SJSA1 (cell line): ENCODE results near the gene TMPRSS7. TPM values are rescaled to one million over a fixed set of nuclear protein-coding genes. Genes with fewer than 3 reads are reported as not detected.
"Not testable (repeated sequence)": the region's sequence is repeated elsewhere in the genome, so short reads cannot be mapped to it uniquely, and the experiment has no call there.

ENCODE experiments used
- DNase-seq, 2 experiments: peaks; one replicate each; pipeline ENCODE4 v3.0.0-alpha.2; 2015 to 2020; ENCODE audit warnings: low spot score in 2 of 2, low read depth in 1 of 2
- H3K27ac ChIP-seq: fragments of 250-450 bp; sonication (Bioruptor Pico); 2 replicates; pipeline ENCODE4 v1.5.1; 2020; ENCODE audit warnings: mild to moderate bottlenecking, moderate library complexity
- H3K27me3 ChIP-seq: fragments of 250-450 bp; sonication (Bioruptor Pico); replicated peaks from 2 replicates; pipeline ENCODE4 v1.5.1; 2020; ENCODE audit warnings: mild to moderate bottlenecking, moderate library complexity
- H3K36me3 ChIP-seq: fragments of 250-450 bp; sonication (Bioruptor Pico); 2 replicates; pipeline ENCODE4 v1.5.1; 2020; ENCODE audit warnings: mild to moderate bottlenecking
- H3K4me1 ChIP-seq: fragments of 250-450 bp; sonication (Bioruptor Pico); replicated peaks from 2 replicates; pipeline ENCODE4 v1.6.1; 2021; ENCODE audit warnings: mild to moderate bottlenecking
- H3K4me3 ChIP-seq: fragments of 250-450 bp; sonication (Bioruptor Pico); 2 replicates; pipeline ENCODE4 v1.5.1; 2020; ENCODE audit warnings: mild to moderate bottlenecking
- H3K9me3 ChIP-seq: fragments of 250-450 bp; sonication (Bioruptor Pico); replicated peaks from 2 replicates; pipeline ENCODE4 v1.5.1; 2020; ENCODE audit warnings: mild to moderate bottlenecking
- total RNA-seq: library from RNA; depleted of rRNA; stranded (reverse); fragments of >200 nt; shearing (Covaris generic); gene quantifications from 2 replicates; pipeline ENCODE4 v1.2.3, GENCODE V29; 2014

Gene TMPRSS7
- total RNA-seq, 1 experiment from 2014 or later = not detected

DNA sequence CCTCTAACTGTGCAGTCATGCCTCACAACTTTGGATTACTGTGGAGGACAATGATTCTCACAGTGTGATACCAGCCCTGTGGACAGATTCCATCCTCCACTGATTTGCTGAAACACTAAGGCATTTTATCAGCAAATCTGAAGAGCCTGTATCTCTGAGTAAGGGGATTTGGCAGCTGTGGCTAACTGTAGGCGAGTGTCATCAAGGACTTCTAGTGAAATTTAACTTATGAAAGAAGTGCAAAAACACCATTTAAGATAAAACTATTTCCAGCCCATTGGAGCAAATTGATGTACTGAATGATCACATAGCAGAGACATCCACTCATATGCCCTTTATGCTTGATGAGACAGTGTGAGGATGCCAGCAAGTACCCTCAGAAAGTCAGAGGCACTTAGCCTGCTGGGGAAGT is 13.9 kb upstream of the TMPRSS7 start:
- Histone ChIP-seq H3K27ac (no peak overlapping the region), H3K27me3 (no peaks in the 10 kb centered on the region), H3K9me3 (no peaks in the 10 kb centered on the region), H3K4me1 (no peaks in the 10 kb centered on the region), H3K36me3 (no peaks in the 10 kb centered on the region), H3K4me3 (no peak overlapping the region)
- DNase-seq = no peak

DNA sequence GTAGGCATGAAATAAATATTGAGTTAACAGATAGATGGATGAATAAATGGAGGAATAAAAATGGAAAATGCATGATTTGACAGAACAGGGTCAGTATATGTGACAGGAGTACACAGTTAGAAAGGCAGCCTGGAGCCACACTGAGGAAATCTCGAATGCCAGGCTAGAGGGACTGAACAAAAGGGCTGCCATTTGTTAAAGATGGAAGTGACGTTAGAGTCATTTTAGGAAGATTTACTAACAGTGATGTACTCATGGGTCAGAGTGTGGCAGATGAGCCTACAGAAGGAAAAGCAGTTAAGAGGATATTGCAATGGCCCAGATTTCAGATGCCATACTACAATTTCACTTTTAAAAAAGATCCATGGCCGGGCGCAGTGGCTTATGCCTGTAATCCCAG is 7.4 kb upstream of the TMPRSS7 start:
- DNase-seq = no peak
- no peaks in the 10 kb centered on the region for H3K36me3 ChIP-seq
- no peak overlapping the region for H3K4me3 ChIP-seq

DNA sequence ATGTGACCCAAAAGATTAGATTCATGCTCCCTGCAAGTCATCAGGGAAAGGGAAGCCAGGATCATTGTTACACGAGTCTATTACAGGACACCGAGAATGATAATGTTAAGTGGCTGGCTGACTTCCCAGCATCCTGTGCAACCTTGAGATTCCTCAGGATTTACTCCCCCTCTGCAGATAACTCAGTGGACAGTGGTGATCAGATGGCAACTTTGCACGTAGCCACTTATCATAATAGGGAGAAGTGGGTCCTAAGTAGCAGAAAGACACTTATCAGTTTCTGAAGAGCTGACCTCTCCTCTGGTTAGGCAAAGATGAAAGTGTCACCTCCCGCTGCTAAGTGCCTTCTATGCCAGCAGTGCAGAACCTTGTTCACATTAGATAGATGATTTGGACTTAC is 6.7 kb upstream of the TMPRSS7 start:
- no peak overlapping the region for H3K27ac ChIP-seq
- no peak overlapping the region for H3K4me3 ChIP-seq
- H3K4me1 ChIP-seq = no peaks in the 10 kb centered on the region
- no peaks in the 10 kb centered on the region for H3K27me3 ChIP-seq
- no peaks in the 10 kb centered on the region for H3K9me3 ChIP-seq
- DNase-seq = no peak
- H3K36me3 ChIP-seq = no peaks in the 10 kb centered on the region

More for the DNA sequence above, 7.4 kb upstream of the TMPRSS7 start:
- Histone ChIP-seq H3K27ac (no peak overlapping the region), H3K4me1 (no peaks in the 10 kb centered on the region), H3K27me3 (no peaks in the 10 kb centered on the region), H3K9me3 (no peaks in the 10 kb centered on the region)

DNA sequence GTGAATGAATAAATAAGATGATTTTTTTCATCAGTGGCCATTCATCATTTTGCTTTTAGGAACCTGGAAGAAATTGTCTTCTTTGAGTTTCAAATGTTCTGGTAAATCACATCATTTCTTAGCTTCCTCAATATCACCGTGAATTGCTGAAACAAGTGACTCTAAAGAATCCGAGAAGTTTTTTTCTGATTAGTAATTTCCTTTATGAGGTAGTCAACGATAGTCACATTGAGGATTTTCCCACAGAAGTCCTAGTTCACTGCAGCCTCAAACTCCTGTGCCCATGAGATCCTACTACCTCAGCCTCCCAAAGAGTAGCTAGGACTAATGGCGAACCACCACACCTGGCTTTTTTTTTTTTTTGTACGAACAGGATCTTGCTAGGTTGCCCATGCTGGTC is 3.6 kb upstream of the TMPRSS7 start:
- DNase-seq = no peak
- H3K4me1 ChIP-seq = no peaks in the 10 kb centered on the region
- no peaks in the 10 kb centered on the region for H3K9me3 ChIP-seq
- no peak overlapping the region for H3K27ac ChIP-seq
- H3K27me3 ChIP-seq = no peaks in the 10 kb centered on the region
- no peak overlapping the region for H3K4me3 ChIP-seq
- no peaks in the 10 kb centered on the region for H3K36me3 ChIP-seq

DNA sequence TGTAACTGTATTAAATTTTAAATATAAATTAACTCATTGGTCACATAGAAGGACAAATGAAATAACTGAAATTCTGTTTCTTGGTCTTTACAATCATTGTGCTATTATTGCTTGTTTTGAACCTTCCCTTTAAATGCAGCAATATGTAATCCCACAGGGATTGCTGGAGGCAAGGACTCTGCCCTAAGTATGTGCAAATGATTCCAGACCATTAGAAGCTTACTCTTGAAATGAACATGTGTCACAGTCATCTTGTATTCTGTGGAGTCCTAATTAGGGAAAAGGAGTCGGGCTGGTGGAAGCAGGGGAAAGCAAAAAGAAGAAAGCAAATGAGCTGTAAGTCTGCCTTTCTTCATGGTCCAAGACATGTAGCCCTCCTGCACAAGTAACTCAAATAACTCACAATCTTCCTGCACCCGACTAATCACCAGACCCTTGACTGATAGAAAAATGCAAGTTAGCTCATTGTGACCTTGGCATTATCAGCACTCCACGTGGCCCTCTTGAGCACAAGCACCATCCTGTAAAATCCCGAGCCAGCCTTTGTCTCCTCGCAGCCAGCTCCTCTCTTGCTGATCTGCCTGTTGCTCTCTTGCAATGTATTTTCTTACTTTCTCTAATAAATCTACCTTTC is 2.3 kb upstream of the TMPRSS7 start:
- H3K4me1 ChIP-seq = no peaks in the 10 kb centered on the region
- DNase-seq = no peak
- no peaks in the 10 kb centered on the region for H3K36me3 ChIP-seq
- no peak overlapping the region for H3K4me3 ChIP-seq
- H3K27me3 ChIP-seq = no peaks in the 10 kb centered on the region
- H3K9me3 ChIP-seq = no peaks in the 10 kb centered on the region
- no peak overlapping the region for H3K27ac ChIP-seq

DNA sequence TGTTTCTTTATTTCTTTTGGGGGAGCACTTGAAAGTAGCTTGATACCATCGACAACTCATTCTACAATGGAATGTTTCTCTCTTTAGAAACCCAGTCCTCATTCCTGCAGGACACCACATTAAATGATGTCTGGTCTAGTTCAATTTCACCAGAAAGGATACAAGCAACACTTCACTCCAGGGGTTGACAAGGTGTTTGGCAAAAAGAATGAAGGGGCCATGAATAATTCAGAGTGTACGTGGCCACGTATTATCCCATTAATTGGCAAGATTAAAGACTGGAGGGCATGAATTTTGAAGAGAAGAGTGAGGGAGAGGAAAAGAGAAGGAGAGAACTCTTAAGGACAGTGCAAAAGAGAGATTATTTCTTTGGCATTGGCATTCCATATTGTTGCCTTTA is 705 bp downstream of the TMPRSS7 start:
- Histone ChIP-seq H3K4me1 (no peaks in the 10 kb centered on the region), H3K9me3 (no peaks in the 10 kb centered on the region), H3K36me3 (no peaks in the 10 kb centered on the region), H3K27me3 (no peaks in the 10 kb centered on the region), H3K4me3 (no peak overlapping the region), H3K27ac (no peak overlapping the region)
- no peak for DNase-seq

DNA sequence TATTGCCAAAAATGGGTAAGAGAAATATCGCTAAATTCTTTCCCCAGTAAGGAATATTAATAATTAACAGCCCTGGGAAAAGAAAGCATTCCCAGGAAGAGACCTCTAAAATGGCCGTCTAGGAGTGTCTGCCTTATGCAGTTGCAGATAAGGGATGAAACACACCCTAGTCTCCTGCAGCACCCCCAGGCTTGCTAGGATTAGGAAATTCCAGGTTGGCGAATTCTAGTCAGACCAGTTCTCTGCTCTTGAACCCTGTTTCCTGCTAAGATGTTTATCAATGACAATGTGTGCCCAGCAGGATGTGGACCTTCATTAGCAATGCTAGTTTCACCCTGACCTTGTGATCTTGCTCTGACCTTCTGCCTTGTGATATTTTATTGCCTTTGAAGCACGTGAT is 2.7 kb downstream of the TMPRSS7 start:
- not testable (repeated sequence) for H3K4me1 ChIP-seq, H3K36me3 ChIP-seq, H3K27me3 ChIP-seq, H3K9me3 ChIP-seq, DNase-seq, H3K27ac ChIP-seq, H3K4me3 ChIP-seq

DNA sequence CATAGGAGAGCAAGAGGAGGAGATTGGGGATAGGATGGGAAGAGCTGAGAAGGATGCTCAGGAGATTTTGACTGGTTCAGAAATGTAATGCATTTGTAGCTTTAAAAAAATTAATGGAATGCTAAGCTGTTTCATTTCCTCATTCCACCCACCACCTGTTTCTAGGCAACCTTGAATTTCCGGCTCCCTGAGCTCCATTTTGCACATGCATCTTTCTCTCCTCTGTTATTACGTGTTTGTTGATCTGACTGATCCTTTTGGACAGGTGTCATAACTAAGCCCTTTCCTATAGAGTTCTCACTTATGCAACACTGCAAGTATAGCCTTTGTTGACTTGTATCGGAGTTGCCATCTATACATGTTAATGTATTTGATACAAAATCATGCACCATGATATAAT is 4.3 kb downstream of the TMPRSS7 start:
- DNase-seq = no peak
- Histone ChIP-seq H3K36me3 (no peaks in the 10 kb centered on the region), H3K4me1 (peaks cover 1% of the 10 kb centered on the region; the same call in 1 of the 2 replicates), H3K4me3 (no peak overlapping the region), H3K9me3 (no peaks in the 10 kb centered on the region), H3K27me3 (no peaks in the 10 kb centered on the region), H3K27ac (no peak overlapping the region)

DNA sequence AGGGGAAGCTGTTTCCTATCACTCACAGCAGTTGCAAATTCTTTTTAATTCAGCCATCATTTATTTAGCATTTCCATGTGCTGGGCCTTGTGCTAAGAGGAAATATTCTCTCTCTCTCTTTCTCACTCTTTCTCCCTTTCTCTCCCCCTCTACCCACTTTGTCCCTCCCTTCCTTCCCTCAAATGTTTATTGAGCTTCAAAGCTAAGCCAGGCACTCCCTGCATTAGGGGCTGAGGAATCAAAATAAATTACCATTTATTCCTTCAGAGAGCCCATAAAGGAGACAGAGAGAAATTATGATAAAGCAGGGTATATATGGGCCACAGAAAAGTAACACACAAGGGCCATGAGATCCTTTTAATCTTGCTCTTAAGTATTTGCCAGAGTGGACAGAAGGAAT is 6.8 kb downstream of the TMPRSS7 start:
- H3K4me3 ChIP-seq = no peak overlapping the region
- no peaks in the 10 kb centered on the region for H3K27me3 ChIP-seq
- H3K4me1 ChIP-seq = peaks cover 6% of the 10 kb centered on the region; the same call in 1 of the 2 replicates
- no peak for DNase-seq
- H3K36me3 ChIP-seq = no peaks in the 10 kb centered on the region
- H3K27ac ChIP-seq = no peak overlapping the region
- no peaks in the 10 kb centered on the region for H3K9me3 ChIP-seq

DNA sequence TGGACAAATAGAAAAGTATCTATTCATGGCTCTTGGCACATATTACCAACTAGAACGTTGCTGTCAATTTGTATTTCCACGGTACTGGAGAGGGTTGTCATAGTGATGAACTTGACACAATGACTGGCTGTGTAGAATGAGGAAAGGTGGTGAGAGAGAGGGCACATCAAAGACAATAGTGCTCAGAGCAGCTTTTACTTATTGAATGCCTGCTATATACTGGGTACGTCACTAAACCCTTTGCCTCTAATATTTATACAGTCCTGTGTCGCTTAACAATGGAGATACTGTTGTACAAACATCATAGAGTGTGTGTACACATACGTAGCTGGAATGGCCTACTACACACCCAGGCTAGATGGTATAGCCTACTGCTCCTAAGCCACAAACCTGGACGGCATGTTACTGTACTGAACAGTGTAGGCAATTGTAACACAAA is 8.3 kb downstream of the TMPRSS7 start:
- DNase-seq = no peak
- Histone ChIP-seq H3K9me3 (no peaks in the 10 kb centered on the region), H3K27ac (no peak overlapping the region), H3K27me3 (no peaks in the 10 kb centered on the region), H3K4me3 (no peak overlapping the region), H3K36me3 (no peaks in the 10 kb centered on the region), H3K4me1 (peaks cover 6% of the 10 kb centered on the region; the same call in 1 of the 2 replicates)

DNA sequence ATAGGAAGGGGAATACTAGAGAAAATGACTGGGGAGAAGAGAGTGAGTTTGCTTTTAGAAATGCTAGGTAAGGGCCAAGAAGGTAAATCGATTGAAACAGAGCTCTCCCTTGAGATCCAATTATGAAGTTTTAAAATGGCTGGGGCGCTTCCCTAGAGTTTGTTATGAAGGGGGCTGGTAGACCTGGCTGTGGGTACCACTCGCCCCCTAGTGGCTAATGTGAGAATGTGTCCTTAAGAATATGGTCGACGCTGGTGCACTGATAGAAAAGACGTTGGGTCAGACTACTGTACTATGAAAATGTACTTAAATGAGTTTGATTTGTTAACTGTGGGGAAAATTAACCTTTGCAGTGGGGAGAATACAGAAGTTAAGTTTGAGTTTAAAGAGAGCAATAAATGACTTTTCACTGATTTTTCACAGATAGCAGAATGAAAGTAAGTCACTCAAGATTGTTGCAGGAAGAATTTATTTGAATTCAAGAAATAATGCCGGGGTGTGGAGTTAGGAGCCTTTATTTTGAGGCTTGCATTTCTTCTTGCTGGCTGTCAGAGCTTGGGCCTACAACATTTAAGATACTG is 9.2 kb downstream of the TMPRSS7 start:
- Histone ChIP-seq H3K4me3 (no peak overlapping the region), H3K36me3 (no peaks in the 10 kb centered on the region), H3K4me1 (peaks cover 6% of the 10 kb centered on the region; the same call in 1 of the 2 replicates), H3K27ac (no peak overlapping the region), H3K9me3 (no peaks in the 10 kb centered on the region), H3K27me3 (no peaks in the 10 kb centered on the region)
- DNase-seq = peak; percentile 45 to 49

DNA sequence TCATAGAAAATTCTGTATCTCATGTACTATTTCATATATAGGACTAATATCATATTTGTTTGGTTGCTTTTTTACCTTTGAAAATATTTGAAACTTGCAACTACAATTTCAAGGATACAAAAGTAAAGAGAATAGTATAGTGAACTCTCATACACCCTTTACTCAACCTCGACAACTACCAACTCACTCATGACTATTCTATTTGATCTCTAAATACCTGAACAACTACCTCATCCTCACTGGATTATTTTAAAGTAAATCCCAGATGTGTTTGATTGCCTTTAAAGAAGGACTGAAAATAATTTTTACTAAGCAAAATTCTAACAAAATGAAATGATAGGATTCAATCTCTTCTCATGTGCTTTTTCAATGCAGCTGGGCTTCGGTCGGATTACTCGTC is 12.1 kb downstream of the TMPRSS7 start:
- H3K4me3 ChIP-seq = no peak overlapping the region
- no peaks in the 10 kb centered on the region for H3K27me3 ChIP-seq
- no peaks in the 10 kb centered on the region for H3K36me3 ChIP-seq
- DNase-seq = no peak
- H3K9me3 ChIP-seq = no peaks in the 10 kb centered on the region
- H3K27ac ChIP-seq = no peak overlapping the region
- peaks cover 6% of the 10 kb centered on the region; the same call in 1 of the 2 replicates for H3K4me1 ChIP-seq

DNA sequence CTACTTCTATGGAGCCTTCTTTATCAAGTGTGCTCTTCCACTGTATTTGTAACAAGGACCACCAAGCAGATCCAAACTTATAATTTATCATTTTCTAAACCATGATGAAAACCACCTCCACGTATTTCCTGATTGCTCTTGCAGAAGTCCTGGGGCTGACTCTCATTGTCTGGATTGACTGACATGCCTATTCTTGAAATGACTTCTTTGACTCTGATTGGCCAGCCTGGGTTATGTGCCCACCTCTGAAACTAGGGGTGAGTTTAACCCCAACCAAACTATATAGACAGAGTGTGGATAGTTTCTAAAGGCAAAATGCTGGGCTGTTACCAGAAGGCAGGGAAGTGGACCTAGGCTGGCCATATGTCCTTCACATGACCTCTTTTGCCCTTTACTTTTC is 12.7 kb downstream of the TMPRSS7 start:
- DNase-seq = no peak
- no peak overlapping the region for H3K4me3 ChIP-seq
- no peaks in the 10 kb centered on the region for H3K27me3 ChIP-seq
- H3K9me3 ChIP-seq = no peaks in the 10 kb centered on the region
- H3K36me3 ChIP-seq = no peaks in the 10 kb centered on the region
- H3K27ac ChIP-seq = no peak overlapping the region
- H3K4me1 ChIP-seq = peaks cover 6% of the 10 kb centered on the region; the same call in 1 of the 2 replicates

DNA sequence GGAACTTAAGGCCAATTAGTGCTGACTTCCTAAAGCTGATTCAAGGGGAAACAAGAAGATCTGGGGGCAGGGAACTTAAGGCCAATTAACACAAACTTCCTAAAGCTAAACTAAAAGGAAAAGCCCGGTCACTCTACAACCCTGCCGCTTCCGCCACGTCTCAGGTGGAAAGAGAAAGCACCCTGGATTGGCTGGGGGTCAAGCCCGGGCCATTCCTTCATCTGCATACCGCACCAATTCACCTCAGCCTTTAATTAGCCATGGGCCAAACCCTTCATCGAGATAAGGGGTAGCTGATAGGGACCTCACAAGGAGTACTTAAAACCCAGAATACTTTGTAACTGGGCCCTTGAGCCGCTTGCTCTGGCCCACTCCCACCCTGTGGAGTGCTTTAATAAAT is 14.4 kb downstream of the TMPRSS7 start:
- no peak overlapping the region for H3K4me3 ChIP-seq
- no peaks in the 10 kb centered on the region for H3K36me3 ChIP-seq
- DNase-seq = no peak
- H3K4me1 ChIP-seq = peaks cover 4% of the 10 kb centered on the region; the same call in 1 of the 2 replicates
- no peak overlapping the region for H3K27ac ChIP-seq
- H3K27me3 ChIP-seq = no peaks in the 10 kb centered on the region
- H3K9me3 ChIP-seq = no peaks in the 10 kb centered on the region
